Neural cell (in vitro differentiated cells): Measurements from ENCODE around the gene CDC25A. TPM values are rescaled to one million over a fixed set of nuclear protein-coding genes. Genes with fewer than 3 reads are reported as not detected.
"Not testable (repeated sequence)": the region's sequence is repeated elsewhere in the genome, so short reads cannot be mapped to it uniquely, and the experiment has no call there.

Experiments
- H2AFZ ChIP-seq: fragments of 200-600, 300-800 bp; sonication (generic), shearing (Covaris generic); 2 replicates; pipeline ENCODE4 v1.6.0; 2014; ENCODE audit warnings: low read depth, mild to moderate bottlenecking, antibody characterized with exemption, low read length, moderate library complexity
- H3F3A ChIP-seq: fragments of 200-600 bp; shearing (Covaris generic); 2 replicates; pipeline ENCODE4 v1.6.1; 2016; ENCODE audit warnings: mild to moderate bottlenecking, moderate library complexity, mixed read lengths, antibody characterized with exemption, low read length; ENCODE audit not compliant: insufficient read depth, poor library complexity, severe bottlenecking
- H3K27ac ChIP-seq: fragments of 200-600, 300-800 bp; sonication (generic), shearing (Covaris generic); 2 replicates; pipeline ENCODE4 v1.5.1; 2014; ENCODE audit warnings: mild to moderate bottlenecking, low read length, moderate library complexity
- H3K27me3 ChIP-seq: fragments of 300-800, 200-600 bp; sonication (generic), shearing (Covaris generic); 2 replicates; pipeline ENCODE4 v1.6.0; 2014; ENCODE audit warnings: mild to moderate bottlenecking, low read depth, low read length, moderate library complexity; ENCODE audit not compliant: insufficient read depth
- H3K36me3 ChIP-seq: fragments of 300-800, 200-600 bp; sonication (generic), shearing (Covaris generic); 2 replicates; pipeline ENCODE4 v1.5.1; 2014; ENCODE audit warnings: mild to moderate bottlenecking, antibody characterized with exemption, low read length, moderate library complexity; ENCODE audit not compliant: insufficient read depth
- H3K4me2 ChIP-seq: fragments of 300-800, 200-600 bp; sonication (generic), shearing (Covaris generic); 2 replicates; pipeline ENCODE4 v1.6.0; 2014; ENCODE audit warnings: mild to moderate bottlenecking, low read length
- H3K4me3 ChIP-seq: fragments of 300-800, 200-600 bp; sonication (generic), shearing (Covaris generic); 2 replicates; pipeline ENCODE4 v1.5.1; 2014; ENCODE audit warnings: mild to moderate bottlenecking, low read length, moderate library complexity
- H3K79me2 ChIP-seq: fragments of 200-600 bp; shearing (Covaris generic); replicated peaks from 2 replicates; pipeline ENCODE4 v1.6.0; 2014; ENCODE audit warnings: mild to moderate bottlenecking, low read length, moderate library complexity; ENCODE audit not compliant: insufficient read depth
- H3K9ac ChIP-seq: fragments of 300-800, 200-600 bp; sonication (generic), shearing (Covaris generic); 2 replicates; pipeline ENCODE4 v1.6.1; 2016; ENCODE audit warnings: mild to moderate bottlenecking, low read length, mixed read lengths
- H3K9me2 ChIP-seq: fragments of 200-600 bp; shearing (Covaris generic); 2 replicates; pipeline ENCODE4 v1.6.1; 2016; ENCODE audit warnings: mild to moderate bottlenecking, low read length, mixed read lengths; ENCODE audit not compliant: insufficient read depth
- H3K9me3 ChIP-seq: fragments of 200-600, 300-800 bp; sonication (generic), shearing (Covaris generic); 2 replicates; pipeline ENCODE4 v1.6.1; 2016; ENCODE audit warnings: mild to moderate bottlenecking, mixed run types, low read length, moderate library complexity, mixed read lengths
- H4K20me1 ChIP-seq: fragments of 200-600 bp; shearing (Covaris generic); 2 replicates; pipeline ENCODE4 v1.6.1; 2016; ENCODE audit warnings: mild to moderate bottlenecking, mixed run types; ENCODE audit not compliant: insufficient read depth
- CTCF ChIP-seq: fragments of 450-650 bp; IDR thresholded peaks from 2 replicates; pipeline ENCODE4 v1.5.1; 2014; ENCODE audit warnings: antibody characterized with exemption, mild to moderate bottlenecking, moderate library complexity; ENCODE audit not compliant: poor library complexity, severe bottlenecking
- EP300 ChIP-seq: fragments of 450-650 bp; conservative IDR thresholded peaks from 2 replicates; pipeline ENCODE4 v1.6.1; 2014; ENCODE audit warnings: antibody characterized with exemption, mild to moderate bottlenecking, moderate library complexity; ENCODE audit not compliant: poor library complexity, severe bottlenecking
- EZH2 ChIP-seq: fragments of 200-600, 300-800 bp; shearing (Covaris generic), sonication (generic); IDR thresholded peaks from 2 replicates; pipeline ENCODE4 v1.6.1; 2014; ENCODE audit warnings: antibody characterized with exemption, low read length, borderline replicate concordance, mild to moderate bottlenecking; ENCODE audit not compliant: insufficient read depth, poor library complexity, severe bottlenecking
- MXI1 ChIP-seq: fragments of 450-650 bp; conservative IDR thresholded peaks from 2 replicates; pipeline ENCODE4 v1.6.1; 2014; ENCODE audit warnings: antibody characterized with exemption, mild to moderate bottlenecking; ENCODE audit not compliant: poor library complexity, severe bottlenecking
- POLR2AphosphoS5 ChIP-seq: IDR thresholded peaks from 2 replicates; pipeline ENCODE4 v1.6.1; 2012
- RAD21 ChIP-seq: fragments of 450-650 bp; conservative IDR thresholded peaks from 2 replicates; pipeline ENCODE4 v1.6.1; 2014; ENCODE audit warnings: antibody characterized with exemption, mild to moderate bottlenecking, moderate library complexity
- REST ChIP-seq: IDR thresholded peaks from 2 replicates; pipeline ENCODE4 v1.6.1; 2012; ENCODE audit warnings: borderline replicate concordance
- SMC3 ChIP-seq: fragments of 450-650 bp; conservative IDR thresholded peaks from 2 replicates; pipeline ENCODE4 v1.6.1; 2014; ENCODE audit warnings: antibody characterized with exemption, mild to moderate bottlenecking, moderate library complexity; ENCODE audit not compliant: poor library complexity
- TAF1 ChIP-seq: IDR thresholded peaks from 2 replicates; pipeline ENCODE4 v1.6.1; 2012; ENCODE audit warnings: low read depth
- polyA plus RNA-seq: library from polyadenylated mRNA; depleted of rRNA; stranded (reverse); fragments of >200 nt; gene quantifications from 2 replicates; pipeline ENCODE4 v1.2.3, GENCODE V29; 2014

Gene CDC25A
- polyA plus RNA-seq, 1 donor from 2014 or later = 12.3 TPM

GRCh38 chr3:48211776-48212175 lies 23.6 kb upstream of the CDC25A start:
- H3K4me2 ChIP-seq, H3K27ac ChIP-seq: not testable (repeated sequence)

GRCh38 chr3:48210534-48210933 lies 22.3 kb upstream of the CDC25A start:
- not testable (repeated sequence) for H3K36me3 ChIP-seq, H3K4me3 ChIP-seq, H3K9ac ChIP-seq, H3K27ac ChIP-seq, H3F3A ChIP-seq, H3K79me2 ChIP-seq, H3K27me3 ChIP-seq, H3K4me2 ChIP-seq, H3K9me2 ChIP-seq, H2AFZ ChIP-seq, H4K20me1 ChIP-seq, H3K9me3 ChIP-seq

More at GRCh38 chr3:48211776-48212175, 23.6 kb upstream of the CDC25A start:
- not testable (repeated sequence) for H3K9me3 ChIP-seq, H3K9ac ChIP-seq, H4K20me1 ChIP-seq, H3K27me3 ChIP-seq, H3K4me3 ChIP-seq, H3K79me2 ChIP-seq, H3F3A ChIP-seq, H3K9me2 ChIP-seq, H3K36me3 ChIP-seq, H2AFZ ChIP-seq

- no peaks in the 10 kb centered on the region for H3K27me3 ChIP-seq
- no peak overlapping the region for H3K4me2 ChIP-seq
- H3K27ac ChIP-seq = no peak overlapping the region
- no peak for TF ChIP-seq EP300
- TF ChIP-seq TAF1 = no peak
- TF ChIP-seq EZH2 = no peak
- TF ChIP-seq RAD21 = no peak
- no peak for TF ChIP-seq CTCF
- TF ChIP-seq POLR2AphosphoS5 = no peak
- no peak for TF ChIP-seq SMC3
- no peaks in the 10 kb centered on the region for H3K36me3 ChIP-seq
- H3K4me3 ChIP-seq = no peak overlapping the region
- no peaks in the 10 kb centered on the region for H3K79me2 ChIP-seq
- H3K9ac ChIP-seq = no peak overlapping the region
- H4K20me1 ChIP-seq = no peaks in the 10 kb centered on the region
- no peaks in the 10 kb centered on the region for H3F3A ChIP-seq
- H3K9me3 ChIP-seq = no peaks in the 10 kb centered on the region
- no peaks in the 10 kb centered on the region for H3K9me2 ChIP-seq
- no peak overlapping the region for H2AFZ ChIP-seq
Observed at GRCh38 chr3:48209445-48209844, 21.2 kb upstream of the CDC25A start.

- Histone ChIP-seq H3K9ac (no peak overlapping the region), H3K27ac (no peak overlapping the region), H3K79me2 (no peaks in the 10 kb centered on the region), H3K4me3 (no peak overlapping the region), H3K9me2 (no peaks in the 10 kb centered on the region), H2AFZ (no peak overlapping the region), H3K27me3 (no peaks in the 10 kb centered on the region), H3K4me2 (no peak overlapping the region), H3K9me3 (no peaks in the 10 kb centered on the region), H3F3A (no peaks in the 10 kb centered on the region), H4K20me1 (no peaks in the 10 kb centered on the region), H3K36me3 (no peaks in the 10 kb centered on the region)
- TF ChIP-seq MXI1 (no peak), EP300 (no peak), REST (no peak), POLR2AphosphoS5 (no peak), RAD21 (no peak), TAF1 (no peak), EZH2 (no peak)
Observed at GRCh38 chr3:48208076-48208475, 19.9 kb upstream of the CDC25A start.
